Vagina (tissue), 2 donors: ENCODE measurements around the gene HCN4.

Experiments
- POLR2AphosphoS5 ChIP-seq, 2 donors: sonication (generic); formaldehyde crosslinking; IDR thresholded peaks; one replicate each; pipeline ENCODE4 v1.9.0; 2017; ENCODE audit warnings: antibody characterized with exemption in 2 of 2, mild to moderate bottlenecking in 2 of 2, low read depth in 1 of 2; ENCODE audit not compliant: insufficient read depth in 1 of 2
- TF ChIP-seq, protein P1 (sequence below), 3 experiments: fragments of 450-650 bp in 2 of 3; fragments of 200-600 bp in 1 of 3; sonication (generic) in 1 of 3; IDR thresholded peaks; one replicate each; pipeline ENCODE4 v1.5.1; 2017 to 2019; ENCODE audit warnings: antibody characterized with exemption in 3 of 3, mild to moderate bottlenecking in 2 of 3, moderate library complexity in 2 of 3

DNA sequence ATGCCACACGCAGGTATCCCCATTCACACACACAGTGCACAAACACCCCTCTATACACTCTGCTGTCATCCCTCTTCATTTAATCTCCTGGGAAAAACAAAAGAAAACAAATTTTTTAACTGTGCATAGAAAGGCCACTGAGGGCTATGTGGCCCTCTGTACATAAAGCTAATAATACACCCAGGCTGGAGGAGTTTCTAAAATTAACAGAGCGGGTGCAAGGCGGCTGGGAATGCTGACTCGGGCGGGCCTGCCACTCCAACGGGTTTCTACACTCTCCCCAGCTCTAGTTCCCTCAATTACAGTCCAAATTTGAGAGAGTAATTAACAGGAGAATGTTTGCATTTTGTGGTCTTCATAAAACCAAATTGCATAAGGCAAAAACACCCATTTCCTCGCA is 23.1 kb downstream of the HCN4 start:
- TF ChIP-seq POLR2AphosphoS5 (IDR thresholded peaks at IDR 0.05; ENCODE audit: insufficient read depth in 1 of 2, low read depth in 1 of 2): no peak
- TF ChIP-seq, protein P1, sequence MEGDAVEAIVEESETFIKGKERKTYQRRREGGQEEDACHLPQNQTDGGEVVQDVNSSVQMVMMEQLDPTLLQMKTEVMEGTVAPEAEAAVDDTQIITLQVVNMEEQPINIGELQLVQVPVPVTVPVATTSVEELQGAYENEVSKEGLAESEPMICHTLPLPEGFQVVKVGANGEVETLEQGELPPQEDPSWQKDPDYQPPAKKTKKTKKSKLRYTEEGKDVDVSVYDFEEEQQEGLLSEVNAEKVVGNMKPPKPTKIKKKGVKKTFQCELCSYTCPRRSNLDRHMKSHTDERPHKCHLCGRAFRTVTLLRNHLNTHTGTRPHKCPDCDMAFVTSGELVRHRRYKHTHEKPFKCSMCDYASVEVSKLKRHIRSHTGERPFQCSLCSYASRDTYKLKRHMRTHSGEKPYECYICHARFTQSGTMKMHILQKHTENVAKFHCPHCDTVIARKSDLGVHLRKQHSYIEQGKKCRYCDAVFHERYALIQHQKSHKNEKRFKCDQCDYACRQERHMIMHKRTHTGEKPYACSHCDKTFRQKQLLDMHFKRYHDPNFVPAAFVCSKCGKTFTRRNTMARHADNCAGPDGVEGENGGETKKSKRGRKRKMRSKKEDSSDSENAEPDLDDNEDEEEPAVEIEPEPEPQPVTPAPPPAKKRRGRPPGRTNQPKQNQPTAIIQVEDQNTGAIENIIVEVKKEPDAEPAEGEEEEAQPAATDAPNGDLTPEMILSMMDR (IDR thresholded peaks at IDR 0.05): no peak
